Activated naive CD8-positive, alpha-beta T cell treated with anti-CD3 and anti-CD28 coated beads, Interleukin-2, amount 50 U/mL, for 16 hours (primary cell): ENCODE measurements around the gene CISD1.

Experiments
- DNase-seq: peaks from one replicate; pipeline ENCODE4 v3.0.0-alpha.2; 2020; ENCODE audit warnings: low read depth, low spot score

CISD1 gene

DNA sequence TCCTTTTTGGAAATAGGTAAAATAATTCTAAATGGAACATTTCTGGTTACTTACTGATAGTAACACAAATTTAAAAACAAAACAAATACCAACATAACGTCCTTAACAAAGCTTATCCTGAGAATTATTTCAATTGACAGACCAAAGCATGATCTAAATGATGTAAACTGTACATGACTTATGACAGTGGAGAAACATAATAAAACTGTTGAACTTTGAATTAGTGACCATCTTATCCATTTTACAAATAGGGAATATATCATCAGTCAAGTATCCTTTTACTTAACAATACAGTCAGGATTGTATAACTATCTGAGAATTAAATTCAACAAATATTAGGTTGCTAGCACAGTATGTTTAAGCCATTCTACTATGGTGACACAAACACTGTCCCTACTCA is 3.7 kb upstream of the CISD1 start:
- DNase-seq: no peak

- DNase-seq: no peak
Observed at GRCh38 chr10:58266003-58266825, 2.7 kb upstream of the CISD1 start.

GRCh38 chr10:58266826-58267712 is 1.9 kb upstream of the CISD1 start:
- DNase-seq: no peak

DNA sequence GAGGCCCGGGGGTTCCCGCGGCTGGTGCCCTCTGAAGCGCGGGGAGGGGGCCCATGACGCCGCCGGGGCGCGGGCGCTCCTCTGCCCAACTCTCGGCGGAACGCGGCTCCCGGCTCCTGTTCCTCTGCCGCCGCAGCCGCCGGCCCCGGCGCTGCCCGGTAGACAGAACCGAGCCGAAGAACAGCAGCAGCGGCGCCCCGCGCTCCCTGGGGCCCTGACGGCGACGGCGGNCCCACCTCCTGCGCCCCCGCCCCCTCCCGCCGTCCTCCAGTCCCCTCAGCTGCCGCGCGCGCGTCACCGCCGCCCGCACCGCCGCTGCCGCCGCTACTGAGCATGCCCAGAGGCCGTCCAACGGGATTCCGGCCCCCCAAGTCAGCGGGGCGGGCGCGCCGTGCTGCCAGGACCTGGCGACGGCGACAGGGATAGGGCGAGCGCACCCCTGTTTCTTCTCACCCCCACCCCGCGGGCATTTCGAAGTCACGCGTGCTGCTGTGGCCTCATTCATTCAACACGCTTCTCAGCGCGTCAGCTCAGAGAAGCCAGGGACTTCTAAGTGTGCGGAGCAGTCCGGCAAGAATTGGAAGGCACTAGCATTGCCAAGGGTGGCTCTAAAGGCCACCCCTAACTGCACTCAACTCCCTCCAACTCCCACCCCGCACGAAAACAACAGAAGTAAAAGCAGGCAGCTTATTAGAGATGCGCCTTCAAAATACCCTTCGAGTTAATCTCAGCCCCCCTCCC is 1.1 kb upstream of the CISD1 start, which contains the start of gene IPMK:
IPMK (minus strand) TSS at position 182 of the 741 bp plus-strand sequence. CDS start 283 bp downstream, outside the sequence.
- peak; percentile 82 for DNase-seq

DNA sequence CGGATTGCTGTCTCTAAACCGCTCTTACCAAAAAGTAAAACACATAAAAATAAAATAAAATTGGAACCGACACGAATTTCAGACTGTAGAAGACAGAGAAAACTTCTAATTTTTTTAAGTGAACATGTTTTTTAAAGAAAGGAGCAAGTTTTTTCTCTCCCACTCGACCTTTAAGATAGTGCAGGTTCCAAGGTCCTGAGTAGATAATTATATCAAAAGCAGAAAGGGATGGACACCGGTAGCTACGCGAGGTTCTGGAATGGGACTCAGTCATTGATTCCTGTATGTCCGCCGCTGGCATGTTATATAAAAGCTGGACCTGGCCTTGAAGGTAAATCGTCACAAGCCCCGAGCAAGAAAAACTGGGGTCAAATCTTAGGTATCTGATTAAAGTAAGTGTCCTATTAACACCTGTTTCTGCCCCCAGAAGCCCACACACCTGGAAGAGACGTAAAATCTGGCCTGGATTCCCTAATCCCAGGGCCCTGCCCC is 462 bp upstream of the CISD1 start:
- DNase-seq: no peak

DNA sequence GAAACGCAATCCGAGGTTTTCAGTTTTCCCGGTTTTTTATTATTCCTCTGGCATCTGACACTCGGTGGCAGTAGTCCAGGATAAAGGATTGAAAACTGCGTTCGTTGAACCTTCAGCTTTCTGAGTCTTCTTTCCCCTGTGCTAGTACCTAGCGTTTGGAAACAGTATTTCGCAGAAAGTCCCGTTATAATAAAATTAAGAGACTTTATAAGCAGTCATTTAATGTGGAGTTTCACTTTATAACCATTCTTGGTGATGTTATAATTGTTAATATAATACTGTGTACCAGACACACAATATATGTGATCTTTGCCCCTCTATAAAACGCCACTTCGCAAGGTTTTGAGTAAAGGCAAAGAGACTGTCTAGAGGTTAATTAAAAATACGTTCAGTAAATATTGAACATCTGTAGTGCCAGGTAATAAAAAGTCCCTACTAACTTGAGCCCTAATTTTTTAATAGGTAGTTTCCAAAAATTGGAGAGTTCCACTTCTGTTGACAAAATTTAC is 874 bp downstream of the CISD1 start:
- DNase-seq: no peak

DNA sequence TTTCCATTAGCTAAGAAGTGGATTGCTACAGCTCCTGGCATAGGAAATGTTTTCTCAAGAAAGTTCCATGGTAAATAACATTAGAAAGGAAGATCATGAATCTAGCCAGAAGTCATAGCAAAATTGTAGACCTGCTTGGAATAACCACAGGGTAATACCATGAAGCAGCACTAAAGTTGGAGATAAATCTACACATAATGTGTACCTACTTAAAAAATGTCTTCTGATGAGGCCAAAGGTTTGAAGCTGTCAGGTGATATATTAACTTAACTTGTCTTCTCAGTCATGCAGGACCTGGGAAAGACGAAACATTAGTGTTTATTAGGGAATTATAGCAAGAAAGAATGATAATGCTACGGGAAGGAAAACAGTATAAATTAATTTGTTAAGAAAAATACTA is 6.3 kb downstream of the CISD1 start:
- DNase-seq: no peak

- DNase-seq: no peak
Observed at GRCh38 chr10:58275908-58276307, 6.9 kb downstream of the CISD1 start.

- no peak for DNase-seq
Observed at GRCh38 chr10:58278274-58278961, 9.5 kb downstream of the CISD1 start.

DNA sequence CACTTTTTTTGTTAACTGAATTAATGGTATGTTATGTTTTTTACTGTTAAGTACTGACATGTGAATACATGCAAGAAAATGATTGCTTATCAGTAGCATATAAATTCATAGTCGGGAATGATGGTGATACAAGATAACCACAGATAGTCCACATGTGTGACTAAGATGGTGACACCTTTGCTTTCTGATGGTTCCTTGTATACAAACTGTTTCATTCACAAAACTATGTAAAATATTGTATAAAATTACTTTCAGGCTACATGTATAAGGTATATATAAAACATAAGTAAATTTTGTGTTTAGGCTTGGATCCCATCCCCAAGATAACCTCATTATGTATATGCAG is 10.0 kb downstream of the CISD1 start:
- DNase-seq: no peak

DNA sequence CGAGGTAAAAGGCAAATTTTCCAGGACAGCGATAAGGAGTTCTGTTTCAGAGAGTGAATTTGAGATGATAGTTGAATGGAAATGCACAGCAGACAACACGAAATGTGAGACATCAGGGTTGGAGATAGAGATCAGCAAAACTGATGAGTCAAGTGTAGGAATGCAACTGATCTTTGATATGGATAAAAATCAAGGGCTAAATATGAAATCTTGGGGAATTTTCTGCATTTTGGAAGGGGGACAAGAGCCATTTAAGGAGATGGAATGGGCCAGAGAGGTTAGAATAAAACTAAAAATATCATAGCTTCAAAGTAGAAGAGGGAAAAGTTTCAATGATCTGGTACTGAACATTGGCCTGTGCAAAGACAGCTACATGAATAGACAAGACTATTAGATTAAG is 11.5 kb downstream of the CISD1 start:
- no peak for DNase-seq

- no peak for DNase-seq
Observed at GRCh38 chr10:58281092-58281752, 12.3 kb downstream of the CISD1 start.

DNA sequence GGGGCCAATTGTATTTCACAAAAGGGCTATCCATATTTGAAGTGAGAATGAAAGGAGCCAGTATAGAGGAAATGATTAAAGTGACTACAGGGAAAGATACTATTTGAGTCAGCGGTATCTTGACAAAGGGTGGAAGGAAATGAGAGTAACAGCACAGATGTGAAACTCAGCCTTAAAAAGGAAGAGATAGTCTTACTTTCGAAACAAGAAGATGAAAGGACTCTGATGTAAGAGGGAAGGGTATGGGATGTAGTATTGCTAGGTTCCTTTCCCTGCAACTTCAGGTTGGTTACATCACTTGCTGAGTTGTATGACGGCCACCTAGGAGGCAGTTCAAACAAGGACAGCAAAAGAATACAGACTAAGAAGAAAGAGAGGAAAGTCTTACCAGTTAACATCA is 13.7 kb downstream of the CISD1 start:
- DNase-seq: no peak

- DNase-seq: no peak
Observed at GRCh38 chr10:58291538-58292174, 22.7 kb downstream of the CISD1 start.

GRCh38 chr10:58293989-58294388 is 25.0 kb downstream of the CISD1 start:
- DNase-seq: no peak

- DNase-seq: peak; percentile 15
Observed at GRCh38 chr10:58299580-58299979, 30.6 kb downstream of the CISD1 start.

- no peak for DNase-seq
Observed at GRCh38 chr10:58300676-58301075, 31.7 kb downstream of the CISD1 start.

DNA sequence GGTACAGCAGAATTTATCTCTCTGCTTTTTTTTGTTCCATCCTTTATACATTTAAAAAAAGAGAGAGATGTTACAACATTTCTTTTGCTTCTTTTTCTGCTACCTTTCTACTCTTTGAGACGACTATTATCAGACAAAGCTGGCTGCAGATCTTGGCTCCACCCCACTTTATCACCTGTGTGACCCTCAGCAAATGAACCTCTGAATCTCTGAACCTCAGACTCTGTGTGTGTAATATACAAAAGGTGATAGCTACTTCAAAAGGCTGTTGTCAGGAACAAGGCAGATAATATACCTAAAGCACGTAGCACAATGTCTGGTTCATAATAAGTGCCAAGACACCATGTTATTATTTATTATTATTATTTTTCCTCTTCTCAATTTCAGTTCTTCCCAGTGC is 33.3 kb downstream of the CISD1 start:
- no peak for DNase-seq

GRCh38 chr10:58304099-58304633 is 35.2 kb downstream of the CISD1 start:
- no peak for DNase-seq

GRCh38 chr10:58305821-58306220 is 36.9 kb downstream of the CISD1 start:
- no peak for DNase-seq
